ENCODE measurements around the gene TFCP2. TPM values are rescaled to one million over a fixed set of nuclear protein-coding genes. Genes with fewer than 3 reads are reported as not detected.

TFCP2 gene
- total and polyA plus RNA-seq, 2 of the 13 experiments (the other 11 are each of a cell fraction or from before 2014, with no cell fraction given), result 7.6 to 10.0 TPM

GRCh38 chr12:51162217-51162616 lies 10.7 kb downstream of the TFCP2 start:
- in situ Hi-C loops (cut with HindIII; ENCODE audit: extremely low pct_ligation_motif_present, low pct_unique_long_range_greater_than_20kb), result no loop called here
- peaks cover 27% of the 10 kb centered on the region for H3K79me2 ChIP-seq (ENCODE audit: insufficient read depth, low read length)
- TF ChIP-seq SOX13 (IDR thresholded peaks at IDR 0.05), result no peak
- no peak for TF ChIP-seq SOX13 (CRISPR knock-in tag; conservative IDR thresholded peaks at IDR 0.05 in 1 of 2, IDR thresholded peaks at IDR 0.05 in 1 of 2)
- no peak for TF ChIP-seq TRIM22 (IDR thresholded peaks at IDR 0.05)
- TF ChIP-seq ZNF354B (CRISPR knock-in tag; IDR thresholded peaks at IDR 0.05), result no peak
- TF ChIP-seq MXD1 (CRISPR knock-in tag; IDR thresholded peaks at IDR 0.05), result no peak
- TF ChIP-seq SMAD3 (CRISPR knock-in tag; IDR thresholded peaks at IDR 0.05), result no peak
- TF ChIP-seq ZNF784 (CRISPR knock-in tag; IDR thresholded peaks at IDR 0.05; ENCODE audit: borderline replicate concordance), result no peak
- TF ChIP-seq SNRNP70 (IDR thresholded peaks at IDR 0.05; ENCODE audit: low read depth, low read length), result no peak
- no peak for TF ChIP-seq ZNF280B (CRISPR knock-in tag; IDR thresholded peaks at IDR 0.05; ENCODE audit: borderline replicate concordance)
- TF ChIP-seq KLF16 (CRISPR knock-in tag; IDR thresholded peaks at IDR 0.05), result no peak
- TF ChIP-seq ZNF430 (CRISPR knock-in tag; IDR thresholded peaks at IDR 0.05), result no peak
- TF ChIP-seq DMTF1 (CRISPR knock-in tag; IDR thresholded peaks at IDR 0.05), result no peak
- no peak for TF ChIP-seq ZFP91 (CRISPR knock-in tag; IDR thresholded peaks at IDR 0.05; ENCODE audit: borderline replicate concordance)
- TF ChIP-seq CREM (IDR thresholded peaks at IDR 0.05), result no peak
- no peak for TF ChIP-seq CREM (CRISPR knock-in tag; IDR thresholded peaks at IDR 0.05)

More at GRCh38 chr12:51162217-51162616, 10.7 kb downstream of the TFCP2 start:
- WGBS (ENCODE audit: low lambda C conversion rate), result 97% methylated on average over 6 of the region's 6 CpGs
- Histone ChIP-seq H3K36me3 (replicated peaks in 1 of 2; ENCODE audit: control insufficient read depth in 1 of 2, insufficient read depth in 2 of 2, low read length in 2 of 2) (no peaks in the 10 kb centered on the region), H3K4me1 (ENCODE audit: insufficient read depth, low read length) (peaks cover 18% of the 10 kb centered on the region), H2AFZ (ENCODE audit: low read length) (no peak overlapping the region), H4K20me1 (ENCODE audit: insufficient read depth, low read length) (no peaks in the 10 kb centered on the region), H3K27ac (ENCODE audit: extremely low read length, insufficient read depth, low read length) (no peak overlapping the region), H3K9ac (ENCODE audit: insufficient read depth, low read depth, low read length) (no peak overlapping the region), H3K27me3 (ENCODE audit: control insufficient read depth in 1 of 2, insufficient read depth in 2 of 2, low read length in 2 of 2) (no peaks in the 10 kb centered on the region), H3K9me3 (ENCODE audit: low read length) (no peaks in the 10 kb centered on the region), H3K4me3 (replicated peaks in 1 of 3; ENCODE audit: insufficient read depth in 1 of 3, low read depth in 2 of 3, low read length in 3 of 3) (no peak overlapping the region), H3K4me2 (ENCODE audit: low read depth, low read length) (no peak overlapping the region)
- intact Hi-C loops (cut with micrococcal nuclease; ENCODE audit: unreplicated experiment), result no loop called here
- FAIRE-seq, result no peak
- DNase-seq (ENCODE audit: low spot score), result no peak
- no TSS peak for BruUV-seq (replicated peaks)
- ATAC-seq, result no peak
- ChIA-PET CTCF (ENCODE audit: low intra/inter-chr PET ratio, low total read pairs) (no interaction called here), POLR2A (interaction anchor here (3.1 kb wide), 1 partner anchor 10 kb away, joined by 13 read pairs; the partner anchor contains the start of gene TFCP2)

Data from HepG2 (cell line).